ENCODE data around the gene EYA4.

EYA4 gene

DNA sequence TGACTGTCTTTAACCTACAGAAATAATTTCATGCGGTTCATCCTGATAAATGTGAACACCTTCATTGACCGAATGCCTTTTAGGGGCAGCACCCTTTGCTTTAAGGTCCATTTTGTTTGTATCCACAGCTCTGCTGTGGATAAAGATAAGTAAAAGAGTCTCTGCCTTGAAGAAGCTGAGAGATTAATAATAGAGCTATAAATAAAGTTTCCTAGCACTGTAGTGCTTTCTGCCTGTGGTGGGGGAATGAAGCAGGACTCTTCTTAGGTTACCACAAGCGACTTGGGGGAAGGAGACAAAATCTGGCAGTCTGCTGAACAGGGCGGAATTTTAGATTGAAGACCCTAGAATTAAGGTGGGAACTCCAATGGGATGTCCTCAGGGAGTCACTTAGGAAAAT is 57.6 kb downstream of the EYA4 start:
- Histone ChIP-seq H3K27me3 (ENCODE audit: insufficient read depth, low read length) (no peaks in the 10 kb centered on the region), H3K36me3 (ENCODE audit: insufficient read depth, low read length) (no peaks in the 10 kb centered on the region), H3K9me2 (ENCODE audit: low read depth, low read length) (no peaks in the 10 kb centered on the region), H3K27ac (ENCODE audit: low read depth, low read length, poor library complexity, severe bottlenecking) (no peak overlapping the region), H3K79me2 (ENCODE audit: insufficient read depth, low read length) (no peaks in the 10 kb centered on the region), H2AFZ (ENCODE audit: low read length) (no peak overlapping the region), H3K4me2 (ENCODE audit: low read length) (no peak overlapping the region), H3K9ac (ENCODE audit: low read length) (no peak overlapping the region), H3K4me3 (ENCODE audit: low read depth, low read length, poor library complexity, severe bottlenecking) (no peak overlapping the region), H3K4me1 (ENCODE audit: insufficient read depth, low read length, severe bottlenecking) (no peaks in the 10 kb centered on the region), H4K20me1 (ENCODE audit: insufficient read depth, low read length) (no peaks in the 10 kb centered on the region), H3K9me3 (ENCODE audit: low read length) (no peaks in the 10 kb centered on the region), H3F3A (ENCODE audit: insufficient read depth, low read length) (no peaks in the 10 kb centered on the region)
- no peak for TF ChIP-seq EZH2 (IDR thresholded peaks at IDR 0.05; ENCODE audit: borderline replicate concordance, low read length)
- TF ChIP-seq, protein P1, sequence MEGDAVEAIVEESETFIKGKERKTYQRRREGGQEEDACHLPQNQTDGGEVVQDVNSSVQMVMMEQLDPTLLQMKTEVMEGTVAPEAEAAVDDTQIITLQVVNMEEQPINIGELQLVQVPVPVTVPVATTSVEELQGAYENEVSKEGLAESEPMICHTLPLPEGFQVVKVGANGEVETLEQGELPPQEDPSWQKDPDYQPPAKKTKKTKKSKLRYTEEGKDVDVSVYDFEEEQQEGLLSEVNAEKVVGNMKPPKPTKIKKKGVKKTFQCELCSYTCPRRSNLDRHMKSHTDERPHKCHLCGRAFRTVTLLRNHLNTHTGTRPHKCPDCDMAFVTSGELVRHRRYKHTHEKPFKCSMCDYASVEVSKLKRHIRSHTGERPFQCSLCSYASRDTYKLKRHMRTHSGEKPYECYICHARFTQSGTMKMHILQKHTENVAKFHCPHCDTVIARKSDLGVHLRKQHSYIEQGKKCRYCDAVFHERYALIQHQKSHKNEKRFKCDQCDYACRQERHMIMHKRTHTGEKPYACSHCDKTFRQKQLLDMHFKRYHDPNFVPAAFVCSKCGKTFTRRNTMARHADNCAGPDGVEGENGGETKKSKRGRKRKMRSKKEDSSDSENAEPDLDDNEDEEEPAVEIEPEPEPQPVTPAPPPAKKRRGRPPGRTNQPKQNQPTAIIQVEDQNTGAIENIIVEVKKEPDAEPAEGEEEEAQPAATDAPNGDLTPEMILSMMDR (IDR thresholded peaks at IDR 0.05; ENCODE audit: low read length), result no peak

GRCh38 chr6:133300896-133301295 is 59.7 kb downstream of the EYA4 start:
- Histone ChIP-seq H3K4me1 (ENCODE audit: insufficient read depth, low read length, severe bottlenecking) (no peaks in the 10 kb centered on the region), H3K9ac (ENCODE audit: low read length) (no peak overlapping the region), H3F3A (ENCODE audit: insufficient read depth, low read length) (no peaks in the 10 kb centered on the region), H3K79me2 (ENCODE audit: insufficient read depth, low read length) (no peaks in the 10 kb centered on the region), H3K27ac (ENCODE audit: low read depth, low read length, poor library complexity, severe bottlenecking) (no peak overlapping the region), H3K4me3 (ENCODE audit: low read depth, low read length, poor library complexity, severe bottlenecking) (no peak overlapping the region), H3K9me3 (ENCODE audit: low read length) (no peaks in the 10 kb centered on the region), H3K27me3 (ENCODE audit: insufficient read depth, low read length) (no peaks in the 10 kb centered on the region), H3K4me2 (ENCODE audit: low read length) (no peak overlapping the region), H4K20me1 (ENCODE audit: insufficient read depth, low read length) (no peaks in the 10 kb centered on the region), H3K36me3 (ENCODE audit: insufficient read depth, low read length) (no peaks in the 10 kb centered on the region), H2AFZ (ENCODE audit: low read length) (no peak overlapping the region), H3K9me2 (ENCODE audit: low read depth, low read length) (no peaks in the 10 kb centered on the region)
- TF ChIP-seq, protein P1 (IDR thresholded peaks at IDR 0.05; ENCODE audit: low read length), result no peak
- no peak for TF ChIP-seq EZH2 (IDR thresholded peaks at IDR 0.05; ENCODE audit: borderline replicate concordance, low read length)

- H3F3A ChIP-seq (ENCODE audit: insufficient read depth, low read length), result no peaks in the 10 kb centered on the region
- no peaks in the 10 kb centered on the region for H3K9me3 ChIP-seq (ENCODE audit: low read length)
- no peaks in the 10 kb centered on the region for H3K9me2 ChIP-seq (ENCODE audit: low read depth, low read length)
- H3K27ac ChIP-seq (ENCODE audit: low read depth, low read length, poor library complexity, severe bottlenecking), result no peak overlapping the region
- no peak overlapping the region for H2AFZ ChIP-seq (ENCODE audit: low read length)
- H4K20me1 ChIP-seq (ENCODE audit: insufficient read depth, low read length), result no peaks in the 10 kb centered on the region
- H3K4me2 ChIP-seq (ENCODE audit: low read length), result no peak overlapping the region
- no peak overlapping the region for H3K4me3 ChIP-seq (ENCODE audit: low read depth, low read length, poor library complexity, severe bottlenecking)
- H3K4me1 ChIP-seq (ENCODE audit: insufficient read depth, low read length, severe bottlenecking), result no peaks in the 10 kb centered on the region
- TF ChIP-seq EZH2 (IDR thresholded peaks at IDR 0.05; ENCODE audit: borderline replicate concordance, low read length), result no peak
- TF ChIP-seq, protein P1 (IDR thresholded peaks at IDR 0.05; ENCODE audit: low read length), result no peak
- H3K9ac ChIP-seq (ENCODE audit: low read length), result no peak overlapping the region
- H3K27me3 ChIP-seq (ENCODE audit: insufficient read depth, low read length), result no peaks in the 10 kb centered on the region
- H3K36me3 ChIP-seq (ENCODE audit: insufficient read depth, low read length), result no peaks in the 10 kb centered on the region
- H3K79me2 ChIP-seq (ENCODE audit: insufficient read depth, low read length), result no peaks in the 10 kb centered on the region
These were observed 60.7 kb downstream of the EYA4 start for GRCh38 chr6:133301835-133302234.
